ENCODE results near the gene COL4A3.
"Not testable (repeated sequence)": the region's sequence is repeated elsewhere in the genome, so short reads cannot be mapped to it uniquely, and the experiment has no call there.

COL4A3 gene

DNA sequence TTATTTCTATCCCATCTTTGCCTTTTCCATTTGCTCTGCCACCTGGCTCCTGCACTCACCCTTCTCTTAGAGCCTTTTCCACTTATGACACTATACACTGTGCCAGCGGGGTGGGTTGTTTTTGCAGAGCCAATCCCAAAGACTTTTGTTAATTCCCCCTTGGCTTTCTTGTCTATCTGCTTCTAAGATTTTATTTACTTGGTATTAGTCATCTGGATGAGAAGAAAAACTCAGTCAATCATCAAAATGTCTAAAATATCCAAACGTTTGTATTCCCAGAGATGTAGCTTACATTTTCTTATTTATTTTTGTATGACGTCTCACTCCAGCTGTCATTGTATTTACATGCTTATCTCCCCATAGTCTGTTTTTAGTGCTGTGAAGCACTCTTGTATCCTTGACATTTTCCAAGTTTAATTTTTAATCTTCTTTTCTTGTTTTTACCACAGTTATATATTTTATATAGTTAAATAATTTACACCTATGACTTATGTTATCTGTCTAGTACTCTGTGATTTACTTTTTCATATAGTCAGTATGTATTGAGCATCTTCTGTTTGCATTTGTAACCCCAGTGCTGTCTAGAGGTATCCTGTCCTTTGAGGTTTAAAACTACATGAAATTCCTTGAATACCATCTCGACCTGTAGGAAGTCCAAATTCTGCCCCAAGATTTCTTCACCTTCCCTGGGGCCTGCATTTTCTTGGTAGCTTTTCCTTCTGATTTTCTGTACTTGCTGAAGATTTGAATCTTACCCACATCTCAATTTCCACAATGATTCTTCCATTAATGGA is 55.1 kb downstream of the COL4A3 start:
- no peak for DNase-seq

GRCh38 chr2:227221120-227221519 is 56.7 kb downstream of the COL4A3 start:
- DNase-seq: no peak

DNA sequence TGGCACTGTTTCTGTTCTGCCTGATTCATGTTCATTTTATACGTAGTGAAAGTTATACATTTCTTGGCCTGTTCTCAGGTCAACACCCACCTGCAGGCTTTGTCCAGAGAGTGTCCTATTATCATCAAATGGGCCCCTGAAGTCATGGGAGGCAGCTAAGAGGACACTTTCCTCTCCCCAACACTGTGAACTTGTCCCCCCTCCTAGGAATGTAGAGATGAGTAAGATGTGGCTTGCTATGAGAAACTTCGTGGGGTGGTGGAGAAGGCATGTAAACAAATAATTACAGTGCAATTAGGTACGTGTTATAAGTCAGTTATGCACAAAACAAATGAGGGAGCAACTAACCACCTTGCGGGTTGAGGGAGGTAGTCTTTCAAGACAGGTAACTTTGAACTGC is 57.9 kb downstream of the COL4A3 start:
- no peak for DNase-seq

DNA sequence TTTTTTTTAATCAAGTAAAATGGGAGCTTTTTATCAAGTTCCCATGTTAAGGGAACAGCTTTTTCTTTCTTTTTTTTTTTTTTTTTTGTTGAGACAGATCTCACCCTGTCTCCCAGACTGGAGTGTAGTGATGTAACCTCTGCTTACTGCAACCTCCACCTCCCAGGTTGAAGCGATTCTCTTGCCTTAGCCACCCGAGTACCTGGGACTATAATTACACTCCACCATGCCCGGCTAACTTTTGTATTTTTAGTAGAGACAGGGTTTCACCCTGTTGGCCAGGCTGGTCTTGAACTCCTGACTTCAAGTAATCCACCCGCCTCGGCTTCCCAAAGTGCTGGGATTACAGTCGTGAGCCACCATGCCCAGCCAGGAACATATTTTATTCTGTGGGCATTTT is 61.2 kb downstream of the COL4A3 start:
- not testable (repeated sequence) for DNase-seq

GRCh38 chr2:227228061-227228667 is 63.7 kb downstream of the COL4A3 start:
- DNase-seq: no peak

GRCh38 chr2:227230151-227230550 is 65.7 kb downstream of the COL4A3 start:
- DNase-seq: no peak

DNA sequence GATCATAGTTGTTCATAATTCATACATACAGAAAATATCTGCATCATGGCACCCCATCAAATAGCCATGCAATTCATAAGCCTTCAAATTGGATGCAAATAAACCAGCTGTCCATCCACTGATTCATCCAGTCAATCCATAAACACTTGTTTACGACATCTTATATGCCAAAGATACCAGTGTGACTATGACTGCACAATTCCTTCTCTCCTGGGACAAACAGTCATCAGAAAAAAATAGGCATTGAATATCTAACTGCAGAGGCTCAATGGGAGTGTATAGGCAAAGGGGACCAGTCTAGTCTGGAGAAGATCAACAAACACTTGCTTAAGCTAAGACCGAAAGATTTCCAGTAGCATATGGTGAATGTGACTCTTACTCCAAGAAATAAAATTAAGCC is 70.0 kb downstream of the COL4A3 start:
- DNase-seq: no peak

- DNase-seq: no peak
Observed at GRCh38 chr2:227237786-227238185, 73.4 kb downstream of the COL4A3 start.

- DNase-seq: peak; percentile 52 to 61
Observed at GRCh38 chr2:227238238-227239237, 74.1 kb downstream of the COL4A3 start.

GRCh38 chr2:227241005-227241404 is 76.6 kb downstream of the COL4A3 start:
- DNase-seq: no peak

GRCh38 chr2:227248876-227249275 is 84.5 kb downstream of the COL4A3 start:
- DNase-seq: no peak

DNA sequence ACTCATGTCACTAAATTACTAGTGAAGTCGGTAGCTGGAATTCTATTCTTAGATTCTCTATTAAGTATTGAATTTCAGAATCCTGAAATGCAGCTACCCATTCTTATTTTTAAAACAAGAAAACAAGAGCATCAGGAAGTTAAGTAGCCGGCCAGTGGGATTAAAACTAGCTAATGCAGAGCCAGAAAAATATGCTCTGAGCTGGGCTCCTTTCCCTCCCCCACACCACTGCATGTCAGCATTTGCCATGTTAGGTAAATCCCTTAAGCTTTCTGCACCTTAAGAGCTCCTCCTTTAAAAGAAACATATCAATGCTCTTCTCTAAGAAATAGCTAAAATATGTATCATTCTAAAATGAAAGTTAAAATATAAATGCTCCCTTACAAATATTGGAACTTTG is 88.4 kb downstream of the COL4A3 start:
- DNase-seq: no peak

- DNase-seq: no peak
Observed at GRCh38 chr2:227256605-227257004, 92.2 kb downstream of the COL4A3 start.

DNA sequence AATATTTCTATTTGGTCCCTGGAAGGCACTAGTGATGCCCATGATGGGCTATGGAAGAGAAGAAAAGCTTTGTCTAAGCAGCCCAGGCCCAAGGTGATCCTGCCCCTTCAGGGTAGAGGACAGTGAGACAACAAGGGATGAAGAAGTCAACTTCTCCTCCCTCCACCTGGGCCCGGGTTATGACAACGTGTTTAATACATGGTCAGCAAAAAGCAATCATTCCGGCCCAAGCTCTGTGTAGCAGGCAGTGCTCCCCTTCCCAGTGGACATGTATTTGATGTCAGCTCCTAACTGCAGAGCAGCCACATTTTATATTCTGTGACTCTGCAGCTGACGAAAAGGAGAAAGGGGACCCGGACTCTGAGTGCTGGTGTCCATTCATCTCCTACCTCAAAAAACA is 93.4 kb downstream of the COL4A3 start:
- DNase-seq: no peak

DNA sequence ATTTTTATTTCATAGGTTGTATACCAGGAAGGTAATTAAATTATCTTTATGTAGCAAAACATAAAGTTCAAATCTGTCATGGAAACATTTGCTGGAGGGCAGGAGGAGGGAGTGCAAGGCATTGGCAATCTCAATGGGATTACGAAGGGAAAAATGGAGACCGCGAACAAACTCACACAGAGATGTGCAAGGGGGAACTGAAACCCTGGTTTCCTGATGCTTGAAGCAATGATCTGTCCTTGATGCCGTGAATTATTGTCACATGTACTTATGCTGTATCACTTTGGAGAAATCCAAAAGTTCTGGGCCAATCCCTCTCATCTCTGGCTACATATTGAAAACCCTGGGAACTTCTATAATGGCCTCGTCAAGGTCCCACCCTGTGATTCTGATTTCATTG is 95.6 kb downstream of the COL4A3 start:
- no peak for DNase-seq

- DNase-seq: no peak
Observed at GRCh38 chr2:227267410-227268115, 103.1 kb downstream of the COL4A3 start.

- DNase-seq: no peak
Observed at GRCh38 chr2:227280895-227281294, 116.5 kb downstream of the COL4A3 start.

DNA sequence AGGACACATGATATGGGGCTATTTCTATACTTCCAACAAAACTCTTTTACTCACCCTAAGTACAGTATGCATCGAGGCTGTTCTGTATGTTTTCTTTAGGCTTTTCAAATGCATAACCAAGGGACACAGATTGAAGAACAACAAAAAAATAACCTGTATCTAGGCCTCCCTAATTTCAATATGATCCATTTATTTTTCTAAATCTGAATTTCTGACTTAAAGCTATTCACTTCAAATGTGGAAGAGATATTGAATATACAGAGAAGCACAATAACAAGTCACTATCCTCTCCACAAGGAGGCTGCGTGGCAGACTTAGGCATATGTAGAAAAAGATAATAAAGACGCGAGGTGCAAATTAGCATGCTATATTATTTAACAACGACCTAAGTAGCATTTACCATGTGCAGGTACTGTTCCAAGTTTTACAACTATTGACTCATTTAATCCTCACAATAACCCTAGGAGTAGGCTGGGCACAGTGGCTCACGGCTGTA is 121.4 kb downstream of the COL4A3 start:
- DNase-seq: no peak

GRCh38 chr2:227287771-227288170 is 123.3 kb downstream of the COL4A3 start:
- DNase-seq: no peak

DNA sequence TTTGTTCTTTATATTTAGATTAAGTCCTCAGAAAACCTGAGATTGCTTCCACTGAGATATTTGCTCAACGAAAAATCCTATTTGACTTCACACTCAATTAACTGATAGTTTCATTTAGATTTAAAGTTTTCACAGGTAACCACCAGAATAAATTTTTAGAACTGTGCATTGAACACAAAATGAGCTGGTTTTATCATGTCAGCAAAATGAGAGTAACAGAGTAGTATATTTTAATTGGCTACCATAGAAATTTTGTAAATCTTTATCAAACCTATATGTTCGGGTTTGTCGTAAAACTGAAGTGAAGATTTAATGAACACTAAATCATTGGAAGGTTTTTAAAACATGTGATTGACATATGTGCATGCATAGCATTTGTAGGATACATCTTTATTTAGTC is 127.9 kb downstream of the COL4A3 start:
- no peak for DNase-seq

DNA sequence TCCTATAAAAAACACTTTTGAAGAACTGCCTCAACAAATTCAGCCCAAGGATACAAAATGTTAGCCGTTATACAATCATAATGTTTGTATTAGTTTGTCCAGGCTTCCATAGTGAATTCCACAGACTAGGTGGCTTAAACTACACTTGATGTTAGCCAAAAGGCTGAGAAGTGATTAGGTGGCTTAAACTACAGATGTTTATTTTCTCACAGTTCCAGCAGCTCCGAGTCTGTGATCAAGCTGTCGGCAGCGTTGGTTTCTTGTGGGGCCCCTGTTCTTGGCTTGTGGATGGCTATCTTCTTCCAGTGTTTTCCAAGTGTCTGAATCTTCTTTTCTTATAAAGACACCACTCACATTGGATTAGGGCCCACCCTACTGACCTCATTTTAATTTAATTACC is 129.1 kb downstream of the COL4A3 start:
- no peak for DNase-seq

DNA sequence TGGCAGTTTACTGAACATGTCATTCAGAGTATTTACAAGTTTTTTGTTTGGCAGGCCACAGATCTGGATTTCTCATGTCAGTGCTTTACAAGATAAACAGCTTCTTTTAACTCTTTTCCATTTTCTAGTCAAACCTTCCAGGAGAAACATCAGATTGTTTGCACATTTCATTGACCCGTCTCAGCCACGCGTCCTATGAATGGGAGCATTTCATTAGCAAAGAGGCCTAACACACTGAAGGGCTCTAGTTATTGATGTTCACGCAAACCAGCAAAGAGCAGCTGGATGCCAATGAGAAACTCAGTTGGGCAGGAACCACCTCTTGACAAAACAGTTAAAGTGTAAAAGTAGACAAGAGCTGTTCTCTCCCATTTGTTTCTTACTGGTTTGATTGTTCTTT is 131.4 kb downstream of the COL4A3 start:
- DNase-seq: no peak

Measured in activated CD4-positive, alpha-beta T cell treated with anti-CD3 and anti-CD28 coated beads for 4 hours (primary cell).